Activated CD8-positive, alpha-beta memory T cell treated with anti-CD3 and anti-CD28 coated beads, Interleukin-2, amount 50 U/mL, for 1 hour (primary cell): ENCODE data around the gene OSBPL5.

ENCODE experiments used
- DNase-seq: peaks from one replicate; pipeline ENCODE4 v3.0.0-alpha.2; 2020; ENCODE audit errors: extremely low read depth

The OSBPL5 gene

GRCh38 chr11:3133261-3134217, 31.6 kb downstream of the OSBPL5 start:
- no peak for DNase-seq

- DNase-seq = no peak
These were observed 32.3 kb downstream of the OSBPL5 start for GRCh38 chr11:3132831-3133260.

- DNase-seq = no peak
These were observed 32.8 kb downstream of the OSBPL5 start for GRCh38 chr11:3132271-3132781.

DNA sequence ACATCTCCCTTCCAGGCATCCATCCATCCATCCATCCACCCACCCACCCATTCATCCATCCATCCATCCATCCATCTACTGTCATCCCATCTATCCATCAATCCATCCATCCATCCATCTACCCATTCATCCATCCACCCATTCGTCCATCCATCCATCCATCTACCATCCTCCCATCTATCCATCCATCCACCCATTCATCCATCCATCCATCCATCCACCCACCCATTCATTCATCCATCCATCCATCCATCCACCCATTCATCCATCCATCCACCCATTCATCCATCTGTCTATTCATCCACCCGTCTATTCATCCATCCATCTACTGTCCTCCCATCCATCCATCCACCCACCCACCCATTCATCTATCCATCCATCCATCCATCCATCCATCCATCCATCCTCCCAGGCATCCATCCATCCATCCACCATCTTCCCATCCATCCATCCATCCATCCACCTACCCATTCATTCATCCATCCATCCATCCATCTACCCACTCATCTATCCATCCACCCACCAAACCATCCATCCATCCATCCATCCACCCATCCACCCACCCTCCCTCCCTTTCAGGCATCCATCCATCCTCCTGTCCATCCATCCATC, 33.7 kb downstream of the OSBPL5 start:
- no peak for DNase-seq

DNA sequence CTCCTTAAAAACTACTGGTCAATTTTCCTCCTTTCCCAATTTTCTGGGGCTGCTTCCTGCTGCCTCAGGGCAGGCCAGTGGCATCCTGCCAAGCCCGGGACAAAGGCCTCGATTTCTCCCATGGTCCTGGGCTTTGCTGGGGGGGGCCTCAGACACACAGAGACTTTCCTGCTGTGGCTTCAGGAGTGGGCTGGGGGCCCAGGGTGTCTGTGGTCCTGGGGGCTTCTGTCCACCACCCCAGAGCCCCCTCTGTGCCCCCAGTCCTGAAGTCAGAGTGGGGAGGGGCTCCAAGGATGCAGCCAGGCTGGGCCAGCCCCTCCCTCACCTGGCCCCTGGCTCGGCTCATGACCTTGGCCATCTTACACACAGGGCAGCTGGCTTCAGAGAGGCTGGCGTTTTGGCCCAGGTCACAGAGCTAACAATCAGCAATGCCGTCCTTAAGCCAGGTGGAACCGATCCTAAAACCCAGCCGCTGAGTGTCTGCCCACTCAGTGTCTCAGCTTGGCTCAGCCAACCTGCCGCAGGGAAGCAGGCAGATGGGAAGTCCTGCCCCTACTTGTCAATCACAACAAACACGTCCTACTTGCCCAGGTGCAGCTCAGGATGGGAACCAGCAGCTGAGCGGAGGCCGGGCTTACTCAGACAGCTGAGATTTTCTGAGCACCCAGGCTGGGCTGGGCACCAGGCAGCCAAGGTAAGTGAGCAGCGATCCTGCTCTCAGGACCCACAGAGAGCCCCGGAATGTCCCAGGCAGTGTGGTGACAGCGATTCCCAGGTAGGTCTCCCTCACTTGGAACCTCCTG, 34.6 kb downstream of the OSBPL5 start:
- DNase-seq = no peak

GRCh38 chr11:3129591-3130268, 35.4 kb downstream of the OSBPL5 start:
- DNase-seq = no peak

- DNase-seq = no peak
These were observed 35.9 kb downstream of the OSBPL5 start for GRCh38 chr11:3129181-3129590.

DNA sequence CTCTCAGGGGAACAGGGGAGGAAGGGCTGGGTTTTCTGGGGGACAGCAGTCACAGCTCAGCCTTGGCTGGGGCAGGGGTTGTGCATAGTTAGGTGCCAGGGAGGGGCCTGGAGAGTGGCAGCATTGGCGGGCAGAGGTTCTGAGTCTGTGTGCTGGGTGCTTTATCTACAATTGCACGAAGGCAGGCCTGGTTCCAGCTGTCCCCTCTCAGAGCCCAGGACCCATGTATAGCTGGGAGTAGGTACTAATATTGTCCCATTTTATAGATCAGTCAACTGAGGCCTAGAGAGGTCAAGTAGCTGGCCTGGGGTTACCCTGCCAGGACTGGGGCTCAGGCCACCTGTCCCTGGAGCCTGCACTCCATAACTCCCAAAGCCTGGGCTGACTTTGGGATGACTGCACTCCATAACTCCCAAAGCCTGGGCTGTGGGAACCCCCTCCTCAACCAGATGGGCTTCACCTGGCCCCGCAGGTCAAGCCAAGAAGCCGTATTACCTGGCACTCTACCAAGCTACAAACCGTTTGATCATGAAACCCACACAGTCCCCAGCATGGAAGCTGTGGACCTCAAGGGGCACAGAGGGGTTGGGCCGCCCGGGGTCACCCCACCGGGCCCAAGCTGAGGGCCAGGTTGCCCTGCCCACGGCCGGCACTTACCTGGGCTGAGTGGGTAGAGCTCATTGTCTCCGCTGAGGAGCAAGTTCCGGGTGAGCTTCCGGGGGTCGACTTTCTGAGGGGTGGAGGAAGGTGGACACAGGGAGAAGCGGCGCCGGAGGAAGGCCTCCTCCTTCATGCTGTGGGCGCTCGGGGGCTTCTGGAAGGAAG, 36.5 kb downstream of the OSBPL5 start:
- DNase-seq = no peak

- DNase-seq = no peak
These were observed 37.3 kb downstream of the OSBPL5 start for GRCh38 chr11:3127706-3128355.

- no peak for DNase-seq
These were observed 38.0 kb downstream of the OSBPL5 start for GRCh38 chr11:3126901-3127691.

GRCh38 chr11:3126207-3126865, 38.8 kb downstream of the OSBPL5 start:
- no peak for DNase-seq

- DNase-seq = no peak
These were observed 40.3 kb downstream of the OSBPL5 start for GRCh38 chr11:3124821-3125220.

GRCh38 chr11:3123761-3124733, 41.1 kb downstream of the OSBPL5 start:
- DNase-seq = no peak

DNA sequence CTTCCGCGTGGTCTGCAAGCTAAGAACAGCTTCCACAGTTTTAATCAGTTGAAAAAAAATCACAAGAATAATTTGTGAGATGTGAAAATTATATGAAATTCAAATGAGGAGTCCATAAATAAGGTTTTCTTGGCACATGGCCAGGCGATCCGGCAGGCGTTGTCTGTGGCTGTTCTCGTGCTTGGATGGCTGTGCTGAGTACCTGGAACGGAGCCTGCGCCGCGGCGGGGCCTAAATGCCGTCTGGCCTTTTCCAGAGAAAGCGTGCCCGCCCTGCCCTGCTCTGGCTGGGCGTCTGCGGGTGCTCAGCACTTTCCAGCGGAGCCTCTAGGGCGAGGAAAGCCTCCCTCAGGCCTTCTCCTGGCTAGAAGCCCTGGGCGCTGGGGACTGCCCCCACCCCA, 41.8 kb downstream of the OSBPL5 start:
- no peak for DNase-seq

DNA sequence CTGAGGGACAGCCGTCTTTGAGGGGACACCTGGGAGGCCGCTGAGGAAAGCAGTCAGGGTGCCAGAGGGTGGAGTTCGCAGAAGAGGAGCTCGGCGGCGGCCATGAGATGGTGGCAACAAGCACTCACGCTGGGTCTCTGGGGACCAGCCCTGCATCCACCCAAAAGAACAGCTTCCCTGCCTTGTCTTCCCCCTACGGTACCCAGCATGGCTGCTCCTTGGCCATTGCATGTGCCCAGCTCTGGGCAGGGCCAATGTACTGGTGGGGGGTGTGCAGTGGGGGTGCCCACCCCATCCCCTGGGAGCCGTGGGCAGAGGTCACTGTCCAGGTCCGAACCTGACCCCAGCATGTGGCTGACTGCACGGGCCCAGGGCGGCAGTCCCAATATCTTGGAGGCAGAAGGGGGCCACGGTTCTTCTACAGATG, 42.3 kb downstream of the OSBPL5 start:
- no peak for DNase-seq

DNA sequence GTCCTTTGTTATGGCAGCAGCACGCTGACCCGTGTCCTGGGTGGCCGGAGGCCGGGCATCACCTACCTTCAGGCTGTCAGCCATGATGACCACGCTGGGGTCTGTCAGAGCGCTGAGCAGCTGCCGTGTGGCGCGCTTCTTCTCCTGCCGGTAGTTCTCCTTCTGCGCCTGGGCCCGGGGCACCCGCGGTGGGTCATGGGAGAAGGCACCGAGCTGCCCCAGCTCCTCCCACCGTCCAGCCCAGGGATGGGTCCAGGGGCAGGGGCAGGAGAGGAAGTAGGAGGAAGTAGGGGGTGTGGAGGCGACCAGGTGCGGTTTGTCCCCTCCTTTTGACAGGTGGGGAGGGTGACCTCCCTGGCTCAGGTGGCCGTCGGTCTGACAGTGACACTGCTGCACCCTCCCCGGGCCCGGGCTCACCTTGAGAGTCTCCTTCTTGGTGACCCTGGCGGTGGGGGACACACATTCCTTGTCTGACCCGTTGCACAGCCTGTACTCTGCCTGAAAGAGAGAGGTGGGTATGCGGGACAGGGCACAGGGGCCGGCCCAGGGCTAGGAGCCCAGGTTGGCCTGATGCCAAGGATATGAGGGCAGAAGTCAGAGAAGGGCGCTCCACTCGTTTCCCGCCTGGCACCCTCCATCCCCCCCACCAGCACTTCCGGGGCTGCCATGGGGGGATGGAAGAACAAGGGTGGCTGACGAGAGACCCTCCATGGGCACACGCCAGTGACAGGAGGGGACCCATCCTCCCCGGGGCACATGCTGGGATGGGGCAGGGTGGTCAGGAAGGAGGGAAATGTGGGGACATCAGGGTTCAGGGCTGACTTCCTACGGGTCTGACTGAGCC, 43.0 kb downstream of the OSBPL5 start:
- no peak for DNase-seq

DNA sequence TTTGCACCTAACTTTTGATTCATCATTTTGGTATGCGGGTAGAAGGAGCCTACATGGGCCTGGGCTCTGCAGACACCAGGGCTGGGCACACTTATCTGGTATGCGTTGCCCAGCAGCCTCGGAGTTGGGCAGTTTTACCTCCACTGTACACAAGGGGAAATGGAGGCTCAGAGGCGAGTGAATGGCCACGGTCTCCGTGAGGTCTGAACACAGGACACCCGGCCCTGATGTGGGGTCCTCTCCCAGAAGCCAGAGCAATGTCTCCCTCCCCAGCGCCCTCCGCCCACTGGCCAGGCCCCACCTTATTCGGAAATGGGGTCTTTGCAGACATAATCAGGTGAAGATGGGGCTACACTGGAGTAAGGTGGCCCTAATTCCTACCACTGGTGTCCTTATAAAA, 43.7 kb downstream of the OSBPL5 start:
- DNase-seq = no peak
